NCI-H524 treated with DMSO at 0.1 percent for 48 hours (cell line): ENCODE measurements around the gene BICRA.

Experiments
- DNase-seq: peaks from one replicate; lab custom pipeline; 2025; lab: John Stamatoyannopoulos, UW

The BICRA gene

DNA sequence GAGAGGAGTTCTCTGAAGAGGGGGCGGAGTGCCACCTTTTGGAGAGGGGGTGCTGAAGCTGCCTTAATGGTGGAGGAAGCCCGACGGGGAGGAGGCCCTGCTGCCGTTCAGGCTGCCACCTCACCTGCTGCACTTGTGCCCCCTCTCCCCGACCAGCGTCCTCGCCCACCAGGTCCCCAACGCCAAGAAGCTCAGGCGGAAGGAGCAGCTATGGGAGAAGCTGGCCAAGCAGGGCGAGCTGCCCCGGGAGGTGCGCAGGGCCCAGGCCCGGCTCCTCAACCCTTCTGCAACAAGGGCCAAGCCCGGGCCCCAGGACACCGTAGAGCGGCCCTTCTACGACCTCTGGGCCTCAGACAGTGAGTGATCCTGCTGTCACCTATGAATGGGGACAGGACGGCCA lies 141.8 kb downstream of the BICRA start:
- DNase-seq = no peak

- DNase-seq = no peak
Observed at GRCh38 chr19:47752440-47753211, 143.7 kb downstream of the BICRA start.
